ENCODE measurements around the gene ST8SIA1. TPM values are rescaled to one million over a fixed set of nuclear protein-coding genes. Genes with fewer than 3 reads are reported as not detected.

Gene ST8SIA1
- total RNA-seq, 1 experiment from 2014 or later, result not detected

DNA sequence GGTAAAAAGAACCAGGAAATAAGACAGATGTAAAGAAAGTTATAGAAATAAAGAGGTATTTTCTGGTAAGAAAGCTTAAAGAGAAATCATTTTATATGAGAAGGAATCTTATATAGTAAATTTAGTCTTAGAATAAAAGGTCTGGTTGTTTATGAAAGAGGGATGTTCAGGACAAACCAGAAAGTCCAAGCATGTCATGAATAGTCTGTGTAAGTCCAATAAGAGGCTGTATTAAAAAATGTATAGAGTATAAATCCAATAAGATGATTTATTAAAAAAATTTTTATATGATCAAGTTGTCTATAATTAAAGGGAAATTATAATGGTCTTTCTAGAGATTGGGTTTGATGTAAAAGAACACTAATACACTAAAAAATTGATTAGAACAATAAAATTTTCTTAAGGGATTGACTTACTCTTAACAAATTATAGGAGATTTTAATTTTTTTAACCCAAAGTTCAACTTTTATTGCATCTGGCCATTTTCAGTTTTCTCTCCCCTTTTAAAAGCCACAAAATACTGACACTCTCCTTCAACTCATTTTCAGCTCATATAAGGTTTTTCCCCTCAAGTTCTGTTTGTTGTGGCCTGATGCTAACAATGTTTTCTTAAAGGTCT, 35.1 kb downstream of the ST8SIA1 start:
- H3K4me1 Mint-ChIP-seq, result peaks cover 0 to 4% of the 10 kb centered on the region in 2 experiments; a peak in 1 of 4 replicates
- no peak overlapping the region for H3K27ac Mint-ChIP-seq
- Histone ChIP-seq H3K79me2 (ENCODE audit: insufficient read depth, low read length) (no peaks in the 10 kb centered on the region), H3K56ac (ENCODE audit: insufficient read length, low read depth, low read length) (no peak overlapping the region), H4K20me1 (ENCODE audit: control insufficient read depth, insufficient read depth, insufficient read length) (no peaks in the 10 kb centered on the region), H2BK5ac (ENCODE audit: insufficient read length, low read length) (no peak overlapping the region), H3K4me1 (ENCODE audit: insufficient read depth, low read length) (no peaks in the 10 kb centered on the region), H2AK5ac (ENCODE audit: insufficient read length, low read length) (no peak overlapping the region), H3K18ac (ENCODE audit: insufficient read length, low read depth, low read length) (no peak overlapping the region), H2BK15ac (ENCODE audit: low read depth, low read length) (no peak overlapping the region), H2AFZ (ENCODE audit: low read length) (no peak overlapping the region), H3K9ac (ENCODE audit: extremely low read depth, insufficient read length, low read length) (no peak overlapping the region), H3K4me2 (ENCODE audit: insufficient read depth, insufficient read length, low read length) (no peak overlapping the region), H2BK12ac (ENCODE audit: insufficient read length, low read depth, low read length) (no peak overlapping the region), H3K14ac (ENCODE audit: insufficient read depth, low read length) (no peak overlapping the region), H3K23me2 (ENCODE audit: insufficient read length, low read depth, low read length, poor library complexity, severe bottlenecking) (no peaks in the 10 kb centered on the region), H4K91ac (ENCODE audit: insufficient read length, low read depth, low read length) (no peak overlapping the region), H2BK20ac (ENCODE audit: low read depth, low read length, poor library complexity, severe bottlenecking) (no peak overlapping the region), H3K4ac (ENCODE audit: low read depth, low read length) (no peak overlapping the region), H3T11ph (ENCODE audit: low read length) (no peak overlapping the region), H4K5ac (ENCODE audit: insufficient read length, low read depth, low read length) (no peak overlapping the region), H3K79me1 (ENCODE audit: insufficient read depth, low read depth, low read length, poor library complexity, severe bottlenecking) (no peaks in the 10 kb centered on the region), H3K27me3 (ENCODE audit: insufficient read depth, low read length) (no peaks in the 10 kb centered on the region; the same call in 1 of the 2 replicates), H3K23ac (ENCODE audit: insufficient read length, low read depth, low read length) (no peak overlapping the region), H4K8ac (replicated peaks; ENCODE audit: insufficient read length, low read depth, low read length) (no peak overlapping the region), H3K27ac (ENCODE audit: insufficient read length, low read depth, low read length) (no peak overlapping the region), H2BK120ac (ENCODE audit: low read depth, low read length, poor library complexity, severe bottlenecking) (no peak overlapping the region), H3K9me3 (ENCODE audit: control insufficient read depth, low read depth, low read length) (peaks cover 15% of the 10 kb centered on the region)
- H3K4me3 Mint-ChIP-seq, result no peak overlapping the region
- H3K9me3 Mint-ChIP-seq, result peaks cover 51% of the 10 kb centered on the region in 2 experiments
- H3K36me3 Mint-ChIP-seq (ENCODE audit: insufficient read depth in 1 of 3, low read depth in 3 of 3), result peaks cover 18 to 46% (median 21%) of the 10 kb centered on the region in 3 experiments
- no peak for DNase-seq
- no peaks in the 10 kb centered on the region for H3K27me3 Mint-ChIP-seq (ENCODE audit: low read depth)
- no peak for TF ChIP-seq CTCF (conservative IDR thresholded peaks at IDR 0.05)
